HepG2 (cell line): ENCODE measurements around the gene KRTAP5-8. TPM values are rescaled to one million over a fixed set of nuclear protein-coding genes. Genes with fewer than 3 reads are reported as not detected.

Source experiments
- ATAC-seq: fragments of 200-7000 bp; cut with Tn5 transposase; 3 replicates; pipeline ENCODE4 v1.9.1; 2020; ENCODE audit warnings: mild to moderate bottlenecking, moderate library complexity
- BruUV-seq: library from RNA; stranded (reverse); fragments of 400-500 nt; replicated peaks from 2 replicates; lab custom pipeline; 2021; lab: Mats Ljungman, UMichigan
- CTCF ChIA-PET: fragments of 300-600 bp; formaldehyde crosslinking; extraction: SDS; loops from one replicate; lab custom pipeline; 2021; ENCODE audit warnings: low total read pairs, inconsistent platforms, low intra/inter-chr PET ratio; lab: Yijun Ruan, JAX
- POLR2A ChIA-PET: fragments of 350-600 bp; sonication (Branson Sonifier 250); formaldehyde crosslinking; loops from one replicate; lab custom pipeline; 2020; ENCODE audit warnings: antibody characterized with exemption, inconsistent platforms; lab: Yijun Ruan, JAX
- DNase-seq: peaks from one replicate; pipeline ENCODE4 v3.0.0-alpha.2; 2015; ENCODE audit warnings: low spot score
- FAIRE-seq: peaks from 3 replicates; lab custom pipeline; 2011; peaks lifted over from hg19 to GRCh38; lab: Jason Lieb, UNC
- H2AFZ ChIP-seq: one replicate; pipeline ENCODE4 v1.6.1; 2011; ENCODE audit warnings: low read length, inconsistent platforms
- H3K27ac ChIP-seq: fragments of 300-600 bp; 3 replicates; pipeline ENCODE4 v1.8.0; 2011; ENCODE audit warnings: mixed run types, mild to moderate bottlenecking, mixed read lengths, low read length, inconsistent platforms; ENCODE audit not compliant: insufficient read depth; ENCODE audit errors: extremely low read length
- H3K27me3 ChIP-seq, 2 experiments: fragments of 200-600 bp in 1 of 2; 2 replicates in 1 of 2; 3 replicates in 1 of 2; pipeline versions ENCODE4 v1.6.0 to v1.8.0; 2011; ENCODE audit warnings: low read length in 2 of 2, mild to moderate bottlenecking in 2 of 2, moderate library complexity in 2 of 2, inconsistent platforms in 1 of 2; ENCODE audit not compliant: insufficient read depth in 2 of 2, control insufficient read depth in 1 of 2
- H3K36me3 ChIP-seq, 2 experiments: fragments of 200-600 bp in 1 of 2; replicated peaks in 1 of 2; 2 replicates in 1 of 2; 3 replicates in 1 of 2; pipeline versions ENCODE4 v1.5.1 to v1.8.0; 2011; ENCODE audit warnings: low read length in 2 of 2, inconsistent platforms in 1 of 2; ENCODE audit not compliant: insufficient read depth in 2 of 2, control insufficient read depth in 1 of 2
- H3K4me1 ChIP-seq: 2 replicates; pipeline ENCODE4 v1.5.1; 2012; ENCODE audit warnings: low read length, inconsistent platforms; ENCODE audit not compliant: insufficient read depth
- H3K4me2 ChIP-seq: 2 replicates; pipeline ENCODE4 v1.6.0; 2011; ENCODE audit warnings: low read depth, low read length, inconsistent platforms
- H3K4me3 ChIP-seq, 3 experiments: fragments of 200-600 bp in 1 of 3; sonication (generic), shearing (Covaris generic) in 1 of 3; replicated peaks in 1 of 3; 2 replicates each; pipeline ENCODE4 v1.5.1; 2011 to 2016; ENCODE audit warnings: low read length in 3 of 3, inconsistent platforms in 2 of 3, low read depth in 2 of 3, mild to moderate bottlenecking in 2 of 3, control low read depth in 1 of 3, mixed read lengths in 1 of 3; ENCODE audit not compliant: insufficient read depth in 1 of 3
- H3K79me2 ChIP-seq: one replicate; pipeline ENCODE4 v1.6.1; 2011; ENCODE audit warnings: low read length, inconsistent platforms; ENCODE audit not compliant: insufficient read depth
- H3K9ac ChIP-seq: 2 replicates; pipeline ENCODE4 v1.6.0; 2011; ENCODE audit warnings: mild to moderate bottlenecking, low read depth, low read length, inconsistent platforms; ENCODE audit not compliant: insufficient read depth
- H3K9me3 ChIP-seq: 2 replicates; pipeline ENCODE4 v1.5.1; 2012; ENCODE audit warnings: mild to moderate bottlenecking, low read length
- H4K20me1 ChIP-seq: 2 replicates; pipeline ENCODE4 v1.6.0; 2011; ENCODE audit warnings: inconsistent platforms, mild to moderate bottlenecking, low read length, moderate library complexity; ENCODE audit not compliant: insufficient read depth
- ATF7-NPFF ChIP-seq: sonication (generic); formaldehyde crosslinking; IDR thresholded peaks from 2 replicates; pipeline ENCODE4 v1.8.1; 2023; ENCODE audit warnings: mild to moderate bottlenecking, low read depth, missing genetic modification reagents, moderate library complexity
- EEA1 ChIP-seq: sonication (generic); formaldehyde crosslinking; IDR thresholded peaks from 2 replicates; pipeline ENCODE4 v1.5.1; 2020; ENCODE audit warnings: mild to moderate bottlenecking, missing genetic modification reagents, borderline replicate concordance
- HINFP ChIP-seq: sonication (generic); formaldehyde crosslinking; IDR thresholded peaks from 2 replicates; pipeline ENCODE4 v1.4.0; 2020; ENCODE audit warnings: low read depth, mild to moderate bottlenecking, missing genetic modification reagents
- HNRNPH1 ChIP-seq: fragments of 200-400 bp; formaldehyde crosslinking; optimal IDR thresholded peaks from 2 replicates; pipeline ENCODE3; 2017; ENCODE audit warnings: mild to moderate bottlenecking, low read depth, low read length
- IRF1 ChIP-seq: sonication (generic); formaldehyde crosslinking; IDR thresholded peaks from 2 replicates; pipeline ENCODE4 v1.4.0; 2020; ENCODE audit warnings: low read depth, mild to moderate bottlenecking, missing genetic modification reagents
- LBX2 ChIP-seq: sonication (generic); formaldehyde crosslinking; IDR thresholded peaks from 2 replicates; pipeline ENCODE4 v1.5.0; 2020; ENCODE audit warnings: missing genetic modification reagents, mild to moderate bottlenecking, borderline replicate concordance
- PAWR ChIP-seq: sonication (generic); formaldehyde crosslinking; IDR thresholded peaks from 2 replicates; pipeline ENCODE4 v1.4.0; 2020; ENCODE audit warnings: missing genetic modification reagents, mild to moderate bottlenecking, borderline replicate concordance
- PLRG1 ChIP-seq: fragments of 450-650 bp; conservative IDR thresholded peaks from 2 replicates; pipeline ENCODE4 v1.6.1; 2016
- RCOR2 ChIP-seq: IDR thresholded peaks from 2 replicates; pipeline ENCODE4 v1.6.1; 2016; ENCODE audit warnings: missing biosample characterization, missing genetic modification reagents
- TMF1 ChIP-seq: sonication (generic); formaldehyde crosslinking; IDR thresholded peaks from 2 replicates; pipeline ENCODE4 v1.8.1; 2022; ENCODE audit warnings: low read depth, missing genetic modification reagents
- ZNF274 ChIP-seq: sonication (generic); formaldehyde crosslinking; IDR thresholded peaks from 2 replicates; pipeline ENCODE4 v1.5.1; 2020; ENCODE audit warnings: mild to moderate bottlenecking, missing genetic modification reagents
- ZNF503 ChIP-seq: sonication (generic); formaldehyde crosslinking; IDR thresholded peaks from 2 replicates; pipeline ENCODE4 v1.4.0; 2020; ENCODE audit warnings: missing genetic modification reagents
- WGBS: methylation state at CpG from one replicate; pipeline ENCODE4 v1.1.6; 2017; ENCODE audit warnings: low lambda C conversion rate; 5-methylcytosine and 5-hydroxymethylcytosine counted together
- in situ Hi-C: cut with HindIII; loops from 2 replicates; pipeline ENCODE4 v1.10.0; 2017; ENCODE audit warnings: low pct_unique_long_range_greater_than_20kb; ENCODE audit not compliant: extremely low pct_ligation_motif_present
- intact Hi-C: fragments of 100-400 bp; cut with micrococcal nuclease; formaldehyde crosslinking; loops from one replicate; pipeline ENCODE4 v1.10.0; 2022; ENCODE audit not compliant: unreplicated experiment
- polyA plus RNA-seq, 8 experiments: library from polyadenylated mRNA; depleted of rRNA in 3 of 8; stranded (reverse) in 7 of 8; unstranded in 1 of 8; fragments of >200 nt; fragmentation: Illumina TruSeq in 4 of 8; extraction: Trizol in 4 of 8; gene quantifications; 2 replicates each; pipeline versions ENCODE4 v1.2.1 to v1.2.3, GENCODE V29; 2011 to 2016; ENCODE audit warnings: low read depth in 4 of 8, missing spikeins in 1 of 8, mixed read lengths in 1 of 8; ENCODE audit not compliant: insufficient read depth in 1 of 8
- total RNA-seq, 5 experiments: library from RNA; depleted of rRNA; stranded (reverse); fragments of >200 nt; fragmentation: Illumina TruSeq; extraction: Trizol; gene quantifications; 2 replicates each; pipeline ENCODE4 v1.2.3, GENCODE V29; 2016; ENCODE audit warnings: low read depth in 1 of 5
- TF ChIP-seq, protein P1 (sequence below): sonication (generic); formaldehyde crosslinking; IDR thresholded peaks from 2 replicates; pipeline ENCODE4 v1.8.0; 2022; ENCODE audit warnings: low read depth, missing genetic modification reagents

KRTAP5-8 gene
- total and polyA plus RNA-seq, 2 of the 13 experiments (the other 11 are each of a cell fraction or from before 2014, with no cell fraction given): 0.20 TPM; not detected in 1

- Histone ChIP-seq H3K27ac (no peak overlapping the region), H3K36me3 (peaks cover 19 to 78% of the 10 kb centered on the region in 2 experiments; a peak in 4 of 5 replicates), H3K4me1 (no peaks in the 10 kb centered on the region), H3K27me3 (no peaks in the 10 kb centered on the region), H3K9ac (no peak overlapping the region), H2AFZ (no peak overlapping the region), H3K79me2 (no peaks in the 10 kb centered on the region), H3K4me2 (no peak overlapping the region), H4K20me1 (no peaks in the 10 kb centered on the region), H3K9me3 (no peaks in the 10 kb centered on the region), H3K4me3 (no peak overlapping the region)
- ATAC-seq (no peak), FAIRE-seq (no peak), DNase-seq (no peak)
- WGBS: 97% methylated on average over 20 of the region's 20 CpGs
- no TSS peak for BruUV-seq
- POLR2A ChIA-PET: no interaction called here
- in situ Hi-C loops (no loop called here), intact Hi-C loops (no loop called here)
- CTCF ChIA-PET: no interaction called here
- TF ChIP-seq TMF1 (CRISPR knock-in tag) (no peak), ZNF503 (CRISPR knock-in tag) (no peak), ZNF274 (CRISPR knock-in tag) (no peak), PAWR (CRISPR knock-in tag) (no peak), HNRNPH1 (no peak), LBX2 (CRISPR knock-in tag) (no peak), HINFP (CRISPR knock-in tag) (no peak), ATF7-NPFF (CRISPR knock-in tag) (no peak), RCOR2 (CRISPR knock-in tag) (no peak), IRF1 (CRISPR knock-in tag) (no peak), EEA1 (CRISPR knock-in tag) (no peak), PLRG1 (no peak)
- TF ChIP-seq, protein P1, sequence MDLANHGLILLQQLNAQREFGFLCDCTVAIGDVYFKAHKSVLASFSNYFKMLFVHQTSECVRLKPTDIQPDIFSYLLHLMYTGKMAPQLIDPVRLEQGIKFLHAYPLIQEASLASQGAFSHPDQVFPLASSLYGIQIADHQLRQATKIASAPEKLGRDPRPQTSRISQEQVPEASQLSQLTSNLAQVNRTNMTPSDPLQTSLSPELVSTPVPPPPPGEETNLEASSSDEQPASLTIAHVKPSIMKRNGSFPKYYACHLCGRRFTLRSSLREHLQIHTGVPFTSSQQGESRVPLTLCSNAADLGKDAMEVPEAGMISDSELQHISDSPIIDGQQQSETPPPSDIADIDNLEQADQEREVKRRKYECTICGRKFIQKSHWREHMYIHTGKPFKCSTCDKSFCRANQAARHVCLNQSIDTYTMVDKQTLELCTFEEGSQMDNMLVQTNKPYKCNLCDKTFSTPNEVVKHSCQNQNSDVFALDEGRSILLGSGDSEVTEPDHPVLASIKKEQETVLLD (CRISPR knock-in tag): no peak
Measured at GRCh38 chr11:71495286-71496230, 42.3 kb upstream of the KRTAP5-8 start.
